Epithelial cell of prostate (primary cell): ENCODE measurements around the gene ICAM4.
"Not testable (repeated sequence)": the region's sequence is repeated elsewhere in the genome, so short reads cannot be mapped to it uniquely, and the experiment has no call there.

Experiments
- DNase-seq: peaks from one replicate; pipeline ENCODE4 v3.0.0-alpha.2; 2011; ENCODE audit warnings: low read depth, low spot score
- H3K27ac ChIP-seq: fragments of 450-650 bp; 2 replicates; pipeline ENCODE4 v1.5.1; 2017; ENCODE audit warnings: mild to moderate bottlenecking

The ICAM4 gene, protein sequence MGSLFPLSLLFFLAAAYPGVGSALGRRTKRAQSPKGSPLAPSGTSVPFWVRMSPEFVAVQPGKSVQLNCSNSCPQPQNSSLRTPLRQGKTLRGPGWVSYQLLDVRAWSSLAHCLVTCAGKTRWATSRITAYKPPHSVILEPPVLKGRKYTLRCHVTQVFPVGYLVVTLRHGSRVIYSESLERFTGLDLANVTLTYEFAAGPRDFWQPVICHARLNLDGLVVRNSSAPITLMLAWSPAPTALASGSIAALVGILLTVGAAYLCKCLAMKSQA

DNA sequence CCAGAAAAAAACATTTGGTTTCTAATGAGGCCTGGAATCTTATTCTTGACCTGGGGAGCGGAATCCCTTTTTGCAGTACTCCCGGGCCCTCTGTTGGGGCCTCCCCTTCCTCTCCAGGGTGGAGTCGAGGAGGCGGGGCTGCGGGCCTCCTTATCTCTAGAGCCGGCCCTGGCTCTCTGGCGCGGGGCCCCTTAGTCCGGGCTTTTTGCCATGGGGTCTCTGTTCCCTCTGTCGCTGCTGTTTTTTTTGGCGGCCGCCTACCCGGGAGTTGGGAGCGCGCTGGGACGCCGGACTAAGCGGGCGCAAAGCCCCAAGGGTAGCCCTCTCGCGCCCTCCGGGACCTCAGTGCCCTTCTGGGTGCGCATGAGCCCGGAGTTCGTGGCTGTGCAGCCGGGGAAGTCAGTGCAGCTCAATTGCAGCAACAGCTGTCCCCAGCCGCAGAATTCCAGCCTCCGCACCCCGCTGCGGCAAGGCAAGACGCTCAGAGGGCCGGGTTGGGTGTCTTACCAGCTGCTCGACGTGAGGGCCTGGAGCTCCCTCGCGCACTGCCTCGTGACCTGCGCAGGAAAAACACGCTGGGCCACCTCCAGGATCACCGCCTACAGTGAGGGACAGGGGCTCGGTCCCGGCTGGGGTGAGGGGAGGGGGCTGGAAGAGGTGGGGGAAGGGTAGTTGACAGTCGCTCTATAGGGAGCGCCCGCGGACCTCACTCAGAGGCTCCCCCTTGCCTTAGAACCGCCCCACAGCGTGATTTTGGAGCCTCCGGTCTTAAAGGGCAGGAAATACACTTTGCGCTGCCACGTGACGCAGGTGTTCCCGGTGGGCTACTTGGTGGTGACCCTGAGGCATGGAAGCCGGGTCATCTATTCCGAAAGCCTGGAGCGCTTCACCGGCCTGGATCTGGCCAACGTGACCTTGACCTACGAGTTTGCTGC lies at the start of gene ICAM4:
Gene ICAM4, plus strand, starts transcription at position 153 of the 935 bp plus-strand sequence. Its CDS starts 58 bp downstream, at position 211.
- no peak for DNase-seq
- H3K27ac ChIP-seq: peak within 1 kb of the TSS; percentile 57

DNA sequence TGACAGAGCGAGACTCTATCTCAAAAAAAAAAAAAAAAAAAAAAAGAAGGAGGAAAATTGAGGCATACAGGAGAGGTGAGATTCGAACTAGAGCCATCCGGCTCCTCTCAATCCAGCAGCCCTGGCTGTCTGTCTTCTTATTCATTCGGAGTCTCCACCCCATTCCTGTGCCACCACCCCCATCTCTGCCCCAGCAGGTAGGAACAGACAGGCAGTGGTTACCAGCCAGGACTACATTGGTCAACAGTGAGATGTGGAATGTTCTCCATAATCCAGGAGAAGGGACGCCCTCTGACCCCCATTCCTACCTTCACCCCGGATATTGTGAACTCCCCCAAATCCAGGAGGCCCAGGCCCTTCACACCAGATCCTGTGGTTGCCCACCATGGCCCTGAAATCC lies 49.1 kb upstream of the ICAM4 start:
- H3K27ac ChIP-seq: no peak overlapping the region
- no peak for DNase-seq

- DNase-seq: no peak
- H3K27ac ChIP-seq: no peak overlapping the region
These were observed 48.5 kb upstream of the ICAM4 start for GRCh38 chr19:10238172-10238783.

- not testable (repeated sequence) for H3K27ac ChIP-seq, DNase-seq
These were observed 44.8 kb upstream of the ICAM4 start for GRCh38 chr19:10241826-10242449.

GRCh38 chr19:10243606-10244005 lies 43.1 kb upstream of the ICAM4 start:
- H3K27ac ChIP-seq: no peak overlapping the region
- no peak for DNase-seq

DNA sequence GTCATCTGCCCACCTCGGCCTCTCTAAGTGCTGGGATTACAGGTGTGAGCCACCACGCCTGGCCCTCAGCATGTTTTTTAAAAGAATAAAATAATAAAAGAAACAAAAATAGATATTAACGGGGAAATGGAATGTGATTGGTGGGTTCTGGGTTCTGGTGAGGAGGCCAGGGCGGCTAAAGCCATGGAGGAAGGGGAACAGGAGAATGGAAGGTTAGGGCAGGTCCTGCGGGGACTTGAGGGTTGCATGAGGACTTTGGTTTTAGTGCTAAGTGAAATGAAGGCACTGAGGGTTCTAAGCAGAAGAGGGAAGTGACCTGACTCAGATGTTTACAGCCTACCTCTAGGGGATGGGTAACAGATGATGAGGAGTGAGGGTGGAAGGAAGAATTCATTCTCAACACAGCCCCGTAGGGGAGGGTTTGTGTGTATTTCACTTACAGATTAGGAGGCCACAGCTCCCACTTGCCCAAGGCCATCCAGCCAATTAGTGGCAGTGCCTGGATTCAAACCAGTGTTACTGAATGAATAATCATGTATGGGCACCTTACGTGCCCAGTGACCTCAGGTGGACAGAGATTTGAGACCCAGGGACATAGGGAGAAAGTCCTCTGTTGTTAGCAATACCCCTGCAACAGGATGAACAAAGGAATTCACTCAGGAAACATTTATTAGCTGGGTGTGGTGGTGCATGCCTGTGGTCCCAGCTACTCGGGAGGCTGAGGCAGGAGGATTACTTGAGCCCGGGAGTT lies 41.4 kb upstream of the ICAM4 start:
- no peak for DNase-seq
- no peak overlapping the region for H3K27ac ChIP-seq

DNA sequence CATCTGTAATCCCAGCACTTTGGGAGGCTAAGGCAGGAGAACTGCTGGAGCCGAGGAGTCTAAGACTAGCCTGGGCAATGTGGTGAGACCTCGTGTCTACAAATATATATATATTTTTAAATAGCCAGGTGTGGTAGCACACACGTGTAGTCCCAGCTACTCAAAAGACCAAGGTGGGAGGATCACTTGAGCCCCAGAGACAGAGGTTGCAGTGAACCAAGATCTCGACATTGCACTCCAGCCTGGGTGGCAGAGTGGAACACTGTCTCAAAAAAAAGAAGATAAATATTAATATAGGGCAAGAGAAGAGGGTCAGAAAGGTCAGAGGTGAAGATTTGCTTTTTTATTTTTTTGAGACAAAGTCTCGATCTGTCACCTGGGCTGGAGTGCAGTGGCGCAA lies 40.2 kb upstream of the ICAM4 start:
- no peak for DNase-seq
- no peak overlapping the region for H3K27ac ChIP-seq

DNA sequence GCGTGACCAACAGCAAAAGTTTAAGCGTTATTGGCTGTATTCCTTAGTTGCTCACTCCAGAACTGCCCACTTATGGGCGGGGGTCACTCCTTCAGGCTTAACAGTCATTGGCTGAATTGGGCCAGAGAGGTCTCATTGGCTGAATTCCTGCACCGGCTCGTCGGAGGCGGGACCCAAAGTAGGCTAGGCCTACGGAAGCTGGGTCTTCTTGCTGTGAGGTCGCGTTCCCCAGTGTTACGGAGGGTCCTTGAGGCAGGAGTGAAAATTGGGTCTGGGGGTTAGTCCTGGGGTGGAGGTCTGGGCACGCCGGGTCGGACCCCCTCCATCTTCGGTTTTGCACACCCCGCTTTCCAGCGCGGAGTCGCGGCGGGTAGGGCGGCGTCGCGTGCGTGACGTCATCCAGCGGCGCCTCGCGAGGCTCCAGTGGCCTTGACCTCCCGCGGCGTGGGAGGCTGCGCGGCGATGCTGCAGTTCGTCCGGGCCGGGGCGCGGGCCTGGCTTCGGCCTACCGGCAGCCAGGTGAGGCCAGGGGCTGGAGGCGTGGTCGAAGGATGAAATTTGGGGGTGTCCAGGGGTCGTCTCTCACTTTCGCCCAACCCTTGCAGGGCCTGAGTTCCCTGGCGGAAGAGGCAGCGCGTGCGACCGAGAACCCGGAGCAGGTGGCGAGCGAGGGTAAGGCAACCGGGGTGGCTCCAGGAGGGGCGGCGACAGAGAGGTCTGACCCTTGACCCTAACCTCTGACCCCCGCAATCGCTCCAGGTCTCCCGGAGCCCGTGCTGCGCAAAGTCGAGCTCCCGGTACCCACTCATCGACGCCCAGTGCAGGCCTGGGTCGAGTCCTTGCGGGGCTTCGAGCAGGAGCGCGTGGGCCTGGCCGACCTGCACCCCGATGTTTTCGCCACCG lies 34.7 kb upstream of the ICAM4 start, which contains the start of gene MRPL4:
Gene MRPL4, plus strand, starts transcription at position 423 of the 903 bp plus-strand sequence. Its CDS starts 40 bp downstream, at position 463.
- DNase-seq: peak; percentile 93
- peak within 1 kb of the TSS; percentile 55 for H3K27ac ChIP-seq

- peak overlapping the region; percentile 55 for H3K27ac ChIP-seq
- DNase-seq: no peak
These were observed 34.0 kb upstream of the ICAM4 start for GRCh38 chr19:10252707-10253106.

- no peak overlapping the region for H3K27ac ChIP-seq
- no peak for DNase-seq
These were observed 32.5 kb upstream of the ICAM4 start for GRCh38 chr19:10254244-10254643.

- no peak overlapping the region for H3K27ac ChIP-seq
- DNase-seq: no peak
These were observed 31.4 kb upstream of the ICAM4 start for GRCh38 chr19:10255358-10255757.

- H3K27ac ChIP-seq: no peak overlapping the region
- DNase-seq: no peak
These were observed 30.2 kb upstream of the ICAM4 start for GRCh38 chr19:10256551-10256950.

GRCh38 chr19:10256970-10257615 lies 29.7 kb upstream of the ICAM4 start:
- no peak overlapping the region for H3K27ac ChIP-seq
- DNase-seq: no peak

- DNase-seq: no peak
- no peak overlapping the region for H3K27ac ChIP-seq
These were observed 28.6 kb upstream of the ICAM4 start for GRCh38 chr19:10258080-10258710.

DNA sequence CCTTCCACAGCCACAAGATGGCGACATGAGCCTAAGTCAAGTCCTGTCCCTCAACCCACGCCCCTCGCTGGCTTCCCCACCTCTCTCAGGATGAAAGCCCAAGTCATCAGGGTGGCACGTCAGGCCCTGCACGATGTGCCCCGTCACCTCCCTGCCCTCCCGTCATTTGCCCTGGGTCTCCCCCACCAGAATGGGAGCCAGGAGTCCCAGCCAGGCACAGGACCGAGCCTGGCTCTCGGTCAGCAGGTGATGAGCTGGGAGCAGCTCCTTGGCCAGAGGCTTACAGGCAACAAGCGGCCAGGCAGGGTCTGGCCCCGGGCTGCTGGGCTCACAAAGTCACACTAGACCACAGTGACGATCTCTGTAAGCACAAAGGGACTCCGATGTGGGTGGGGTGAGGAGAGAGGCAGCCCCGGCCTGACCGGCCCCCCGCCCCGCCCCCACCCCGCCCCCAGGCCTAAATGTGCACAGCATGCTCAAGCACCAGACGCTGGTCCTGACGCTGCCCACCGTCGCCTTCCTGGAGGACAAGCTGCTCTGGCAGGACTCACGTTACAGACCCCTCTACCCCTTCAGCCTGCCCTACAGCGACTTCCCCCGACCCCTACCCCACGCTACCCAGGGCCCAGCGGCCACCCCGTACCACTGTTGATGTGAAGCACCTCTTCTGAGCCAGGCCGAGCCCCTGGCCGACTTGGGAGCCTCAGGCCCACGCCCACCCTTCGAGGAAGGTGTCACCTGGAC lies 27.4 kb upstream of the ICAM4 start:
- peak overlapping the region; percentile 52 for H3K27ac ChIP-seq

DNA sequence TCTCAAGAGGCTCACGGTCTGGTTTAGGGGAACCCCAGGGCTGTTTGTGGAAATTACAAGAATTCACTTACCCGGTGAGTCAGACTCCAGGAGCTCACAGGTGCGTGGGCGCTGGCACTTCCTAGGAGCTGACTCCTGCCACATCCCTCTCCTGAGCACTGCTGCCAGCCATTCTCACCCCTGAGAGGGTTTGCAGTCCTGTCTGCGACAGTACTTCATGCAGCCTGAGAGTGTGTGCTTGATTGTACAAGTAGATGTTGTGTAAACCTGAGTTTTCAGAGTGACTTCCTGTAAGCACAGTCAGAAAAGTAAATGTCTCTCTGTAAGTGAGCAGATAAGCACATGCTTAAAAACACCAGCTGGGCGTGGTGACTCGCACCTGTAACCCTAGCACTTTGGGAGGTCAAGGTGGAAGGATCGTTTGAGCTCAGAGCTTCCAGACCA lies 26.6 kb upstream of the ICAM4 start:
- DNase-seq: peak; percentile 75
- peak overlapping the region; percentile 52 for H3K27ac ChIP-seq

More for the DNA sequence above, 27.4 kb upstream of the ICAM4 start:
- DNase-seq: peak; percentile 40

GRCh38 chr19:10262771-10263170 lies 24.0 kb upstream of the ICAM4 start:
- no peak overlapping the region for H3K27ac ChIP-seq
- DNase-seq: no peak
